Measurements from ENCODE around the gene VPS37C. TPM values are rescaled to one million over a fixed set of nuclear protein-coding genes. Genes with fewer than 3 reads are reported as not detected.

VPS37C gene
- polyA plus RNA-seq, 2 of the 4 experiments (the other 2 are of a cell fraction) = 8.9 to 11.3 TPM

GRCh38 chr11:61147791-61148620 lies 13.2 kb downstream of the VPS37C start:
- WGBS (ENCODE audit: missing lambda C conversion rate) = 80% methylated on average over 9 of the region's 11 CpGs
- peaks cover 6% of the 10 kb centered on the region; the same call in 2 of the 3 replicates for H3K4me1 ChIP-seq
- H3K27ac ChIP-seq = no peak overlapping the region
- H3K9me3 ChIP-seq = no peaks in the 10 kb centered on the region
- POLR2A ChIA-PET = interaction anchor here (0.6 kb wide), 1 partner anchor 161 kb away, joined by 3 read pairs; no protein-coding TSS in a partner anchor
- CTCF ChIA-PET = interaction anchor here (1.2 to 2.4 kb wide), 4 partner anchors 8 to 317 kb away, joined by 3 to 5 read pairs (median 5); no protein-coding TSS in a partner anchor
- ATAC-seq = no peak
- no peak overlapping the region for H3K4me3 ChIP-seq
- H3K4me2 ChIP-seq = no peak overlapping the region
- FAIRE-seq = no peak
- no peak for DNase-seq (ENCODE audit: low read depth in 1 of 2, low spot score in 1 of 2)
- no peak for TF ChIP-seq ZNF302 (CRISPR knock-in tag; IDR thresholded peaks at IDR 0.05)
- TF ChIP-seq HEYL (CRISPR knock-in tag; IDR thresholded peaks at IDR 0.05) = no peak
- TF ChIP-seq MAX (IDR thresholded peaks at IDR 0.05) = no peak
- no peak for TF ChIP-seq HES2 (IDR thresholded peaks at IDR 0.05)
- TF ChIP-seq HOXB5 (CRISPR knock-in tag; IDR thresholded peaks at IDR 0.05) = no peak
- TF ChIP-seq E2F6 (IDR thresholded peaks at IDR 0.05; ENCODE audit: borderline replicate concordance, low read depth) = no peak
- no peak for TF ChIP-seq NR3C1 (IDR thresholded peaks at IDR 0.05)
- no peak for TF ChIP-seq RAD21 (conservative IDR thresholded peaks at IDR 0.05 in 1 of 2, IDR thresholded peaks at IDR 0.05 in 1 of 2)
- no peak for TF ChIP-seq NPAS2 (CRISPR knock-in tag; IDR thresholded peaks at IDR 0.05; ENCODE audit: borderline replicate concordance)
- no peak for TF ChIP-seq EHF (CRISPR knock-in tag; IDR thresholded peaks at IDR 0.05)

GRCh38 chr11:61147271-61147670 lies 14.0 kb downstream of the VPS37C start:
- no peak overlapping the region for H3K27ac ChIP-seq
- WGBS (ENCODE audit: missing lambda C conversion rate) = 85% methylated on average over 10 of the region's 10 CpGs
- FAIRE-seq (no peak), ATAC-seq (no peak), DNase-seq (ENCODE audit: low read depth in 1 of 2, low spot score in 1 of 2) (no peak)
- peaks cover 6% of the 10 kb centered on the region; the same call in 2 of the 3 replicates for H3K4me1 ChIP-seq
- H3K9me3 ChIP-seq = no peaks in the 10 kb centered on the region
- ChIA-PET POLR2A (no interaction called here), CTCF (interaction anchor here (1.2 to 2.4 kb wide), 3 partner anchors 8 to 316 kb away, joined by 3 to 5 read pairs (median 5); no protein-coding TSS in a partner anchor)
- TF ChIP-seq CEBPB (IDR thresholded peaks at IDR 0.05) (no peak), REST (IDR thresholded peaks at IDR 0.05) (no peak), MAFK (IDR thresholded peaks at IDR 0.05; ENCODE audit: partially characterized antibody) (no peak), CHD4 (IDR thresholded peaks at IDR 0.05; ENCODE audit: borderline replicate concordance) (no peak), PBX3 (IDR thresholded peaks at IDR 0.05) (no peak)
- H3K4me2 ChIP-seq = no peak overlapping the region
- H3K4me3 ChIP-seq = no peak overlapping the region

- DNase-seq (ENCODE audit: low read depth in 1 of 2, low spot score in 1 of 2) (no peak), ATAC-seq (no peak), FAIRE-seq (no peak)
- 92% methylated on average over 9 of the region's 9 CpGs for WGBS (ENCODE audit: missing lambda C conversion rate)
- H3K27ac ChIP-seq = no peak overlapping the region
- no peaks in the 10 kb centered on the region for H3K9me3 ChIP-seq
- H3K4me2 ChIP-seq = no peak overlapping the region
- H3K4me3 ChIP-seq = no peak overlapping the region
- ChIA-PET POLR2A (no interaction called here), CTCF (interaction anchor here (1.1 to 2.4 kb wide), 3 partner anchors 9 to 316 kb away, joined by 3 to 7 read pairs (median 5); no protein-coding TSS in a partner anchor)
- peaks cover 6% of the 10 kb centered on the region; the same call in 2 of the 3 replicates for H3K4me1 ChIP-seq
- TF ChIP-seq ZC3H11A (IDR thresholded peaks at IDR 0.05) (no peak), ZSCAN20 (CRISPR knock-in tag; IDR thresholded peaks at IDR 0.05) (no peak), HEYL (CRISPR knock-in tag; IDR thresholded peaks at IDR 0.05) (no peak), REST (IDR thresholded peaks at IDR 0.05) (no peak), RFX5 (IDR thresholded peaks at IDR 0.05) (no peak), ESRRA (IDR thresholded peaks at IDR 0.05; ENCODE audit: borderline replicate concordance, low read length) (no peak), ZFP36 (IDR thresholded peaks at IDR 0.05; ENCODE audit: borderline replicate concordance, partially characterized antibody) (no peak), HES2 (IDR thresholded peaks at IDR 0.05) (no peak), RNF2 (IDR thresholded peaks at IDR 0.05; ENCODE audit: borderline replicate concordance, low read depth) (no peak)
These were observed 14.8 kb downstream of the VPS37C start for GRCh38 chr11:61146416-61146815.
